Activated CD4-positive, alpha-beta T cell treated with anti-CD3 and anti-CD28 coated beads, Interleukin-2, amount 10 ng/mL, durations not matched to agents 24 days and 14 days (primary cell): ENCODE measurements around the gene TUSC2. TPM values are rescaled to one million over a fixed set of nuclear protein-coding genes. Genes with fewer than 3 reads are reported as not detected.

Experiments
- DNase-seq: peaks from one replicate; pipeline ENCODE4 v3.0.0; 2022
- H3K27ac Mint-ChIP-seq: one replicate; pipeline ENCODE4 v1.8.0; 2022; ENCODE audit warnings: mild to moderate bottlenecking, mixed read lengths
- H3K27me3 Mint-ChIP-seq: one replicate; pipeline ENCODE4 v1.8.0; 2022; ENCODE audit warnings: mixed read lengths
- H3K36me3 Mint-ChIP-seq: one replicate; pipeline ENCODE4 v1.8.0; 2022; ENCODE audit warnings: low read depth, mild to moderate bottlenecking, mixed read lengths
- H3K4me1 Mint-ChIP-seq: one replicate; pipeline ENCODE4 v1.8.0; 2021; ENCODE audit warnings: mixed read lengths
- H3K4me3 Mint-ChIP-seq: one replicate; pipeline ENCODE4 v1.8.0; 2022; ENCODE audit warnings: mild to moderate bottlenecking, moderate library complexity, mixed read lengths
- H3K9me3 Mint-ChIP-seq: one replicate; pipeline ENCODE4 v1.8.0; 2021; ENCODE audit warnings: mixed read lengths
- intact Hi-C: fragments of 100-400 bp; cut with micrococcal nuclease; formaldehyde crosslinking; loops from one replicate; pipeline ENCODE4 v1.15.1; 2023
- total RNA-seq: library from RNA; stranded (reverse); gene quantifications from 2 replicates; pipeline ENCODE4 v1.2.3, GENCODE V29; 2022

The TUSC2 gene
- total RNA-seq, 1 donor from 2014 or later, result 25.0 TPM

DNA sequence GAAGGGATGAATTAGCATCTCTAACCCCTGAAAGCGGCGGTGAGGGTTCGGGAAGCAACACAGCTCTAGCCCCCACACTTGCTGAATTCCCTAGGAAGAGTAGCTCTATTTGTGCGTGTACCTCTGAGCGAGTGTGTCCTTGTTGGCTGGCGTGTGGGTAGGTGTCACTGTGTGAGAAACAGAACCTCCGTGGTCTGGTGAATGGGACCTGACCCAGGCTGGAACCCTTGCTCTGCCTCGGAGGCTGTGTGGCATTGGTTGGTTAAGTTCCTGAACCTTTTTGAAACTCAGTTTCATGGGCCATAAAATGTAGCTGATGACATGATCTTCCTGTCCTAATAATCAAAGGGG is 31.7 kb upstream of the TUSC2 start:
- Mint-ChIP-seq H3K4me3 (peak overlapping the region; percentile 98), H3K36me3 (peaks cover 27% of the 10 kb centered on the region), H3K9me3 (no peaks in the 10 kb centered on the region), H3K4me1 (peaks cover 35% of the 10 kb centered on the region), H3K27me3 (no peaks in the 10 kb centered on the region), H3K27ac (peak overlapping the region; percentile 95)
- intact Hi-C loops, result loop anchor here (1.0 to 5.0 kb wide), 4 partner anchors 8 to 1028 kb away; partner anchors contain the start of genes IFRD2 and MANF
- no peak for DNase-seq

DNA sequence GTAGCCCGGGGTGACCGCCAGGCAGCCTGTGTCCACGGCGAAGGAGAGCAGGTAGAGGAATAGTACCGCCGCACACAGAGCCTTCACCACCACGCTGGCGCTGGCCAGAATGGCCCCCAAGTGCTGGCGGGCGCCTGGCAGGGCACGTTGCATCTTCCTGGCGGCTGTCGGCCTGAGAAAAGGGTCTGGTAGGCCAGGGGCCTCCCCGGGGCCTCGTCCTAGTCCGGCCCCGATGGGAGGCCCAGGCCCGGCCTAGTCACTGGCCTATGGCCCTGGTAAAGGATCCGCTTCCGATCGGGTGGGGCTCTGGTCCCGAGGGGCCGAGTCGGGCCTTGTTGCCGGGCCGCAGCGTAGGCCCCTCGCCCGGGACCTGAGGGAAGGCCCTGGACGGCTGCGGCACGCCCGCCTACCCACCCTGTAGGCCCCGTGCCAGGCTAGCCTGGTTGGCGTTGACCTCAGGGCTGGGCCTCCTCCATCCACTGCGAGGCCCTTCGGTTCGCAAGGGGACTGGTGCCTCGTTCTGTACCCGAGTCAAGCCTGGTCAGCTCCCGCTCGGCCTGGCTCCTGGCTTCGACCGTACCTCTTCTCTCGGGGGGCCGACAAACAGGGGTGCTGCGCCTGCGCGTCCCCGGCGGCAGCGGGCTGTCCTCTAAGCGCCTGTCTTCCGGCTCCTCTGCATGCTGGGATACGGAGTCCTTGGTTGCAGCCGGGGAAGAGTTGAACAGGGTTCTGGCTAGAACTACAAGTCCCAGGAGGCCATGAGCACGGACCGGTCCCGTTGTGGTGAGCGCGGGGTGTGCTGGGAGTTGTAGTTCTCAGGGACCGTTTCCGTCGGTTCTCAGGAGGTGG is 31.1 kb upstream of the TUSC2 start, which contains the start of gene TMEM115:
TMEM115 (minus strand) TSS at position 611 of the 849 bp plus-strand sequence; CDS start at position 153, 458 bp downstream.
- Mint-ChIP-seq H3K27me3 (no peaks in the 10 kb centered on the region), H3K4me1 (peaks cover 35% of the 10 kb centered on the region), H3K4me3 (peak within 1 kb of the TSS; percentile 98), H3K27ac (peak within 1 kb of the TSS; percentile 95), H3K9me3 (no peaks in the 10 kb centered on the region), H3K36me3 (peaks cover 32% of the 10 kb centered on the region)
- intact Hi-C loops, result loop anchor here (1.0 to 5.0 kb wide), 4 partner anchors 8 to 1028 kb away; partner anchors contain the start of genes IFRD2 and MANF
- DNase-seq, result peak; percentile 98

DNA sequence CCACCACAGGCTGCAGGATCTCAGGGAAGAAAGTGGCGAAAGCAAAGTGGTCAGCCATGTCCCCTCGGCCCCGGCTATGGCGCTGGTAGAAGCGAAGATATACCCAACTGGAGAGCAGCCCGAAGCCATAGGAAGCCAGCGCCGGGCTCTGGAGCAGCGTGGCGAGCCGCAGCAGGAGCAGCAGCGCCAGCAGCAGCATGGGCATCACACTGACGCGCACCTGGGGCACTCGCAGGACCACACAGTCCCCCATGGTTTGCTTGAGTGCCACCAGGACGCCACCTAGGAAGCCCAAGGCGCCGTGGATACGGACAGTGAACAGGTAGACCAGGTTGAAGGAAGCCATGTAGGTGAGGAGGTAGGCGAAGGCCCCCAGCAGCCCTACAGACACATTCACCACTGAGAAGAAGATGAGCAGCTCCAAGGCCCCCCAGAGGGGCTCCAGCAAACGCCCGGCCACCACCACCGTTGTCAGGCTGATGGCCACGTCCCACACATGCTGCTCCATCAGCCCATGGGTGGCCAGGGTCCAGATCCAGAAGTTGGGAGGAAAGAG is 30.4 kb upstream of the TUSC2 start:
- Mint-ChIP-seq H3K4me1 (peaks cover 35% of the 10 kb centered on the region), H3K4me3 (peak overlapping the region; percentile 98), H3K9me3 (no peaks in the 10 kb centered on the region), H3K36me3 (peaks cover 33% of the 10 kb centered on the region), H3K27me3 (no peaks in the 10 kb centered on the region), H3K27ac (peak overlapping the region; percentile 81)
- intact Hi-C loops, result loop anchor here (2.0 to 5.0 kb wide), 2 partner anchors 22 to 1029 kb away; partner anchors contain the start of gene MANF
- no peak for DNase-seq

DNA sequence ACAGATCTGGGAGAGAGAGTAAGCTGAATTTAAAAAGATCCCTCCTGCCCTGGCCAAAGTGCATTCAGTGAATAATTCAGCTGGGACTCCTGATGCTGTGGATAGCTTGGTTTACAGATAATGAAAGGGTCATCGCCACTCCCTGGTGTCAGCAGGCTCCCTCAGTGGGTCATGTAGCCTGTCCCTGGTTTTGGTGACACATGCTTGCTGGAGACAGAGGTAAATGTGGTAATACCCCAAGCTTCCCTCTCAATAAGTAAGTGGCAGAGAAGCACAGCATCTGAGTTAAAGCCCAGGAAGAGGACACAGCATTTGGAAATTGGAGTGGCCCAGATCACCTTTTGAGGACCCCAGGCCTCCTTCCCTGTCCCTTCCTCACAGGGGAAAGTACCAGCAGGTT is 29.5 kb upstream of the TUSC2 start:
- Mint-ChIP-seq H3K27ac (peak overlapping the region; percentile 20), H3K36me3 (peaks cover 33% of the 10 kb centered on the region), H3K4me1 (peaks cover 34% of the 10 kb centered on the region), H3K4me3 (peak overlapping the region; percentile 98), H3K27me3 (no peaks in the 10 kb centered on the region), H3K9me3 (no peaks in the 10 kb centered on the region)
- intact Hi-C loops, result loop anchor here (5.0 kb wide), 1 partner anchor 1030 kb away; the partner anchor contains the start of gene MANF
- no peak for DNase-seq

DNA sequence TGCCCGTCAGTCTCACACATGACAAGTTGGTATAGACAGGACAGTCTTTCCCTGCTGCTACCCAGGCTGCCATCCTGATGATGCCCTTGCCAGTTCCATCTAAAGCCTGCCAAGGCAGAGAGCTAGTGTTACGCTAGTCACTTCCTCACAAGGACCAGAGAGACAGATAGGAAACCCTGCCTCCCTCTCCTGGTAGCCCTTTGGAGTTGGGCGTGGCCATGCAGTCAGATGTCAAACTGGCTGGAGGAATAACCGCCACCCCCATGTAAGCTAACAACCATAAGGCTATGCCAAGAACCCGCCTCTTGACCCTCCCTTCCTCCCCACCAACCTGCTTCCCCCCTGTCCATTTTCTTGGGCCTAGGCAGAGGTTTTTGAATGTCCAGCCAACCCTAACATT is 28.5 kb upstream of the TUSC2 start:
- Mint-ChIP-seq H3K36me3 (peaks cover 37% of the 10 kb centered on the region), H3K4me3 (peak overlapping the region; percentile 98), H3K4me1 (peaks cover 39% of the 10 kb centered on the region), H3K9me3 (no peaks in the 10 kb centered on the region), H3K27me3 (no peaks in the 10 kb centered on the region), H3K27ac (no peak overlapping the region)
- no peak for DNase-seq
- intact Hi-C loops, result loop anchor here (5.0 kb wide), 1 partner anchor 1031 kb away; the partner anchor contains the start of gene MANF

DNA sequence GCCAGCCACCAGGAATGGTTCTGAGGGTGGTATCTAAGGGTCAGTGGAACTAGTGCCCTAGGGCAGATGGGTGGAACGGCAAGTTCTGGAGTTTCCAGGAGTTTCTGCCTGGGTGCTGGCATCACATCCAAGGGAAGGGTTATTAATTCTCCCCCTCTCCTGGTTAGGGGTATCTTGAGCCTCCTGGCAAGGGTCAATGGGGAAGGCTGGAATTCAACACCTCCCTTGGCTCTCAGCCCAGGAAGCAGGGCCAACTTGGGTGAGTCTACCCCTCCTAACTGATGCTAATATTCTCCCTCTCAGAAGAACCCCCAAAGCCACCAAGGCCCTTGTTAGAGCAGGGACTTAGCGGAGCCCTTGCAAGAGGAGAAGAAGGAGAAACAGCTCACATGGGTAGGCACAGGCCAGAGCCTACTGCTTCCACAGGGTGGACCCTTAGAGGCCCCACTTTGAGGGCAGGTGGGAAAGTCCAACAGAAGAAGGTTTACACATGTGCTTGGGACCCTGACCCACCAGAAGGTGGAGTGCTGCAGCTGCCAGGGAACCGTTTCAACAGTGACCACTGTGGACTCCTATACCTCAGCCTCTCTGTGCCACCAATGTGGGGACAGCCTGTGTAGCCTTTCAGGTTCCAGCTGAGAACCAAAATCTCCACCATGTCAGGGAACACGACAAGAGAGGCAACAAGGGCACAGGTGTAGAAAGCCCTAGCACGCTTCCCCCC is 28.0 kb upstream of the TUSC2 start:
- no peak overlapping the region for H3K27ac Mint-ChIP-seq
- intact Hi-C loops, result loop anchor here (5.0 kb wide), 1 partner anchor 1031 kb away; the partner anchor contains the start of gene MANF
- no peak for DNase-seq
- H3K36me3 Mint-ChIP-seq, result peaks cover 39% of the 10 kb centered on the region
- peaks cover 44% of the 10 kb centered on the region for H3K4me1 Mint-ChIP-seq
- H3K4me3 Mint-ChIP-seq, result peak overlapping the region; percentile 98
- no peaks in the 10 kb centered on the region for H3K27me3 Mint-ChIP-seq
- no peaks in the 10 kb centered on the region for H3K9me3 Mint-ChIP-seq

DNA sequence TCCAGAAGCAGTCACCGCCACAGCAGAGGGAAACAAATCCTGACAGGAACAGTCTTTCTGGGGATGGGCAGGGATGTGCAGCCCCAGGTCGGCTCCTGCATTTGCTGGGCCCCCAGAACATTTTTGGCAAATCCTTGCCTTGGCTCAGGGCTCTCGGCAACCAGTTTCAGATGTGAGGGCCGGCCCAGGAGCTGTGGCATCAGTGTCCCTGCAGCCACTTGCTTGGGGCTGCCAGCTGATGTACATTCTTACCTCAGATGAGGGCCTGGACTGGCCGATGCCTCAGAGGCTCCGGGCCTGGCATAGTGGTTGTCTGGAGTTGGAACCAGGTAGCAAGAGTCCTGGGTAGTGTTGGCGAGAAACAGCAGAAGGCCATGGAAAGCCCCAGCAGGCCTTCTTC is 26.8 kb upstream of the TUSC2 start:
- DNase-seq, result no peak
- intact Hi-C loops, result loop anchor here (5.0 kb wide), 1 partner anchor 1032 kb away; the partner anchor contains the start of gene MANF
- no peaks in the 10 kb centered on the region for H3K27me3 Mint-ChIP-seq
- H3K27ac Mint-ChIP-seq, result no peak overlapping the region
- peaks cover 50% of the 10 kb centered on the region for H3K4me1 Mint-ChIP-seq
- H3K9me3 Mint-ChIP-seq, result no peaks in the 10 kb centered on the region
- peaks cover 44% of the 10 kb centered on the region for H3K36me3 Mint-ChIP-seq
- no peak overlapping the region for H3K4me3 Mint-ChIP-seq

DNA sequence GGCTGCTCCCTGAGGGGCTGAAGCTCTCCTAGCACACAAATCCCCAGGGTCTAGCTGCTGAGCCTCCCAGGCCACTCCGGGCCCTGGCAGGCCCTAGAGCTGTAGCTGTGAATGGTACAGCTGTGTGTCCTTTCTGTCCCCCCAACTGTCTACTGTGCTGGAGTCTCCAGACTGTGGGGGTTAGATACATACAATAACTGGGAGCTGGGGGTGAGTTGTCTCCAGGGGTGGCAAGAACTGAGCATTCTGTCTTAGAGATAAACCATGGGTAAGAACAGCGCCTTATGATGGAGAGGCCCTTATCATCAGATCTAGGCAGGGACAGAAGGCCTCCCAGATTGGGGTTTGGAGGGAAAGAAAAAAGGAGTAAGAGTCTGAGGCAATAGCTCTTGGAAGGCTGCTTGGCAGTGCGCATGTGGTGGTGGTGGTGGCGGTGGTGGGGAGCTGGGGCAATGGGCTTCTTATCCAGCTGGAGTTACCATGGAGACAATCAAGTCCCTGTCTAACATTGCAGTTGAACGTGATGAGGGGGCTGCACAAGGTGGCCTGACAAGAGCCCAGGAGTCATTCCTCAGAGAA is 26.3 kb upstream of the TUSC2 start:
- DNase-seq, result no peak
- H3K36me3 Mint-ChIP-seq, result peaks cover 44% of the 10 kb centered on the region
- H3K9me3 Mint-ChIP-seq, result no peaks in the 10 kb centered on the region
- H3K4me1 Mint-ChIP-seq, result peaks cover 46% of the 10 kb centered on the region
- no peak overlapping the region for H3K27ac Mint-ChIP-seq
- intact Hi-C loops, result no loop called here
- no peaks in the 10 kb centered on the region for H3K27me3 Mint-ChIP-seq
- H3K4me3 Mint-ChIP-seq, result no peak overlapping the region

DNA sequence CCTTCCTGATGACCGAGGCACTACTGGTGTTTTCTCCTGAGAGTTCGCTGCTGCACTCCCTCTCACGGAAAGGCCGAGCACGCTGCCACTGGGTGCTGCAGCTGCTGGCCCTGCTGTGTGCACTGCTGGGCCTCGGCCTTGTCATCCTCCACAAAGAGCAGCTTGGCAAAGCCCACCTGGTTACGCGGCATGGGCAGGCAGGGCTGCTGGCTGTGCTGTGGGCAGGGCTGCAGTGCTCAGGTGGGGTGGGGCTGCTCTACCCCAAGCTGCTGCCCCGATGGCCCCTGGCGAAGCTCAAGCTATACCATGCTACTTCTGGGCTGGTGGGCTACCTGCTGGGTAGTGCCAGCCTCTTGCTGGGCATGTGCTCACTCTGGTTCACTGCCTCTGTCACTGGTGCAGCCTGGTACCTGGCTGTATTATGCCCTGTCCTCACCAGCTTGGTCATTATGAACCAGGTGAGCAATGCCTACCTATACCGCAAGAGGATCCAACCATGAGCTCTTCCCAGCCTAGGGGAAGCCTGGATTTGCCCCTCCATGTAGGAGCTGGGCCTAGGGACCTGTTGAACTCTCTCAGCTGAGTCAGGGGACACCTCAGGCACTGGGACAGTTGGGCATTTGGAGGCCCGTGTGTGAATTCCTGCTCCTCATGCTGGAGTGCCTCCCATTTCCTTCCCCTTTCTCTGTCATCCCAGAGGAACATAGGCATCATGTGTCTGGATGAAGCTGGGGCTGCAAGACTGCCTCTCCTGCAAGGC is 25.4 kb upstream of the TUSC2 start:
- H3K9me3 Mint-ChIP-seq, result no peaks in the 10 kb centered on the region
- H3K4me1 Mint-ChIP-seq, result peaks cover 48% of the 10 kb centered on the region
- DNase-seq, result no peak
- peaks cover 48% of the 10 kb centered on the region for H3K36me3 Mint-ChIP-seq
- no peak overlapping the region for H3K27ac Mint-ChIP-seq
- intact Hi-C loops, result no loop called here
- no peaks in the 10 kb centered on the region for H3K27me3 Mint-ChIP-seq
- no peak overlapping the region for H3K4me3 Mint-ChIP-seq

DNA sequence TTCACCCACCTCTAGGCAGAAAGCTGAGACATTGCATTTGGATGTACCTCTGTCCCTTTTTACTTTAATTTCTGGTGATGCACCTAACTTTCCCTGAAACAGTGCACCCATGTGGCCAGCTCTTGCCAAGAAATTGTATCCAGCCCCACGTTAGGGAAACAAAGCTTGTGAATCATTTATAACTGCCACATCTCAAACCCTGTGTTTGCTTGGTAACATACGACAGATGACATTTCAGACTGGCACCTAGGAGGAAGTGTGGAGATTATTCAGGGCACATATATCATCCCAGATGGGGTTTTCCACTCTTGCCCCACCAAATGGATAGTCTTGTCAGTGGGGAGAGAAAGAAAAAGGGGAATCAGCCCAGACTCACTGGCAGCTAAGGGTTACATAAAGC is 24.8 kb upstream of the TUSC2 start:
- Mint-ChIP-seq H3K4me3 (no peak overlapping the region), H3K9me3 (no peaks in the 10 kb centered on the region), H3K36me3 (peaks cover 49% of the 10 kb centered on the region), H3K4me1 (peaks cover 46% of the 10 kb centered on the region), H3K27ac (no peak overlapping the region), H3K27me3 (no peaks in the 10 kb centered on the region)
- intact Hi-C loops, result no loop called here
- no peak for DNase-seq

DNA sequence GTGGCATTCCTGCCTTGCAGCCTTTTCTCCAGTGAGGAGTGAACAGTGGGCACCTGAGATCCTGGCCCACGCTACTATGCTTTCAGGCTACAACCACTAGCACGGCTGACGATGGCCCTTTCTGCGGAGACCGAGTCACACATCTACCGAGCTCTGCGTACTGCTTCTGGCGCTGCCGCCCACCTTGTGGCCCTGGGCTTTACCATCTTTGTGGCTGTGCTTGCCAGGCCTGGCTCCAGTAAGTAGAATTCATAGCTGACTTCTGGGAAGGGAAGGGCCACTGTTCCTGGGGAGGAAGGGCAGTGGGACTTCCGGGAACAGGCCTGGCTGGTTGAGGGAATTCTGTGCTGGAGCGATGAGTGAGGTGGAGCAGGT is 23.3 kb upstream of the TUSC2 start:
- Mint-ChIP-seq H3K4me3 (peak overlapping the region; percentile 95), H3K4me1 (peaks cover 37% of the 10 kb centered on the region)

DNA sequence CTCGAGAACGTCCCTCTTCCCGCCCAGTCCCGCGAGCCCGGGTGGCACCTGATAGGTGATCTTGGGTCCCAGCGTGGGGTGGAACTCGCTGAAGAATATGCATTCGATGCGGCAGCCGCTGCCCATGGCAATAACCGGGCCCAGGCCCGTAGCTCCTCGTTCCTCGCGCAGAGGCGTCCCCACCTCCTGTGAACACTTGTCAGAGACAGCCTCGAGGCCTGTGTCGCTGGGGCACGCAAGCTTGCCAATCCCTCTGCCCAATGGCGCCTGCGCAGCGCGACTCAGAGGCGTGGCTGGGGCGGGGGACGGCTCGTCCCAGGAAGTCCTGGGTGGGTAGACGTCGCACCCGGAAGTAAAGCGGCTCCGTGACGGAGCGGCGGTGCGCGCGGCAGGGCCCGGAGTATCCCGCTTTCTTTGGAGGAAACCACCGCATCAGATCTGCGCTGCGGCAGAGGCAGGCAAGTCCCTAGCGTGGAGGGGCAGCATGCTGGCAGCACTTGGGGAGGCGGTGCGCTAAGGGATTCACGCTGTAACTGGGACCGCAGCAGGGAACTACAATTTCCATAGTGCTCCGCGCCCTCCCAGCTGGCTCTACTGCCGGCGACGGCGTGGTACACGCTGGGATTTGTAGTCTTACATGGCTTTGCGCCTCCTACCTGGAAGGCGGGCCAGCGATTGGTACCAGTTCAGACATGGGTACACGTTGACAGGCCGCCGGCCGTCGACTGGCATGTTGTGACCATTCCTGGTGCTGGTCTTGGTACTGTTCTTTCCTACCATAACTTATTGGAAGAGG is 22.7 kb upstream of the TUSC2 start, which contains the start of the genes CYB561D2 and NPRL2:
CYB561D2 (plus strand) TSS at position 336 of the 796 bp plus-strand sequence. CDS start 572 bp downstream, outside the sequence.
NPRL2 (minus strand) TSS at position 249 of the 796 bp plus-strand sequence; CDS start at position 126, 123 bp downstream.
- H3K4me1 Mint-ChIP-seq, result peaks cover 40% of the 10 kb centered on the region
- peak; percentile 100 for DNase-seq
- intact Hi-C loops, result loop anchor here (1.0 to 2.0 kb wide), 5 partner anchors 9 to 218 kb away; partner anchors contain the start of genes HEMK1, HYAL3, NAA80 and RASSF1
- peaks cover 40% of the 10 kb centered on the region for H3K36me3 Mint-ChIP-seq
- H3K27me3 Mint-ChIP-seq, result no peaks in the 10 kb centered on the region
- no peaks in the 10 kb centered on the region for H3K9me3 Mint-ChIP-seq
- H3K27ac Mint-ChIP-seq, result peak within 1 kb of the TSS; percentile 97
- peak within 1 kb of the TSS; percentile 95 for H3K4me3 Mint-ChIP-seq

More for the DNA sequence above, 23.3 kb upstream of the TUSC2 start:
- Mint-ChIP-seq H3K27ac (peak overlapping the region; percentile 97), H3K36me3 (peaks cover 41% of the 10 kb centered on the region), H3K9me3 (no peaks in the 10 kb centered on the region), H3K27me3 (no peaks in the 10 kb centered on the region)
- intact Hi-C loops, result loop anchor here (1.0 to 2.0 kb wide), 4 partner anchors 8 to 217 kb away; partner anchors contain the start of genes HEMK1, HYAL3, NAA80 and TMEM115
- no peak for DNase-seq
